GM20431 (cell line): Measurements from ENCODE around the gene CHD2.

Experiments
- in situ Hi-C: fragments of 300-500 bp; cut with MseI, MboI; formaldehyde crosslinking; loops from one replicate; pipeline ENCODE4 v1.15.0; 2020; ENCODE audit warnings: low sequenced_read_pairs; ENCODE audit not compliant: unreplicated experiment

The CHD2 gene

GRCh38 chr15:92903966-92904721, 4.0 kb downstream of the CHD2 start:
- in situ Hi-C loops, result no loop called here

DNA sequence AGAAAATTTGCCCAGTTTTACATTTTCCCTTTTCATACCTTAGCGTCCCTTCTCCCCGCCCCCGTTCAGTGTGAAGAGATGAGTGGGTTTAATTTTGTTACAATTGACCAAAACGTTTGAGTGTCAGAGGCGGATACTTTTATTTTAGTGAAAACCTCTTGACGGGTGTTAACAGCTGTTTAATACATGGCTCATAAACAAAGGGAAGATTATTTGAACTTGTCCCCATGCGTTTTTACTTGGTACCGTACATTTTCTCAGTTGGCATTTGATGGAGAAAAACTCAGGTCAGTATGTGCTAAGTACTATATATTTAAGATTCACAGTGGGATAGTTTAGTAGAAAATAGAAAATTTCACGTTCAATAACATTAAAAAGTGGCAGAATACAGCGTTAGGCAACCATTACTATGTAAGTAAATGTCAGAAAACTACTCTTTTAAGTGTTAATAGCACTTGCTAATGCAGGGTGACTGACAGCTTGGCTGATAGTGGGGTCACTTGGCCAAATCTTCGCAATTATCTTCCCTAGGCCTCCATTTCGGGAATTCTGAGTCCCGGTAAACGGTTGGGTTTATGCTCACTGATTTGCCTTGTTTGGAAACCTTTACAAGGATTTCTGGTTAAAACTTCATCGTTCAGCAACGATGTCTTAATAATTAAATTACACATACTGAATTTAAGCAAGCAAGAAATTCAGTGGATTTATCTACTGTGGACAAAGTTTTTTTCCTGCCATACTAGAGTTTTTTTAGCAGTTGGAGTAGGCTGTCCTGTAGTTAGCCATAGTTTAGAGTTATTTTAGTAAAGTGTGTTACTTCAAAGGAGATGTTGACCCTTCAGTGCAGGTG, 4.8 kb downstream of the CHD2 start:
- in situ Hi-C loops, result no loop called here

DNA sequence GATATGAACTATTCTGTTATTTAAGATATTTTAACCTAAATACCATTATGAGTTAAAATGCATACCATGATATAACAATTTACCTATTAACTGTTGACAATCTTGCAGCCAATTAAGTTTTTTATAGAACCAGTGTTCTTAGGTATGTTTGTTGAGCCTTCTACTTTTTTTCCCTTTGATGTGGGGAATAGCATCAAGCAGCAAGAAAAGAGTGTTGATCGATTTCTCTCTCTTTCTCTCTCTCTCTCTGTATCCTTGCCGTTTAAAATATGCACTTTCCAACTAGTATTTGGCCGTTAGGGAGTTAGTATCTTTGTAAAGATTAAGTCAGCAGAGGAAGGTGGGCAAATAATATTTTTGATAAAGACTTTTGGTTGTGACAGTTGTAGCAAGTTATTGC, 5.9 kb downstream of the CHD2 start:
- in situ Hi-C loops, result no loop called here

DNA sequence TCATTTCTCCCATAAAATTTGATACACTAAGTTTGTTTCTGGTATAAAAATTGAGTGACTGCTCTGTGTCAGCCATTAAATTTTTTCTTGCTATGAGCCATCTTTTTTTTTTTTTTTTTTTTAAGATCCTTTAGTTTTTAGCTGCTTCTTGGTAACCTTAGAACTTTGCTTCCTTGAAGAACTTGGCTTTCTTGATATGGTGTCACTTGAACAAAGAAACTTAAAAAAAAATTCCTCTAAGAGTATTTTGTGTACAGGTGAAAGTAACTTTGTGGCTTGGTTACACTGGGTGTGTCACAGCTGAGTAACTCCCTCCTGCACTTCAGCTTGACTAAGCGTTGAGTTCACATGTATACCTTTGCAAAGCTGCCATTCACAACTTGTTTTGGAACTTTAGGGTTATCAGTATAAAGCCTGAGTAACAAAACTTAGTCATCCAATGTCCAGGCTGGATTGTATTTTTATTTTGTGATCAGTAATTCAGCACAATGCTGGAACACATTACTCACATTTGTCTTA, 6.5 kb downstream of the CHD2 start:
- in situ Hi-C loops, result no loop called here

- in situ Hi-C loops, result no loop called here
Measured at GRCh38 chr15:92907229-92907628, 7.1 kb downstream of the CHD2 start.

DNA sequence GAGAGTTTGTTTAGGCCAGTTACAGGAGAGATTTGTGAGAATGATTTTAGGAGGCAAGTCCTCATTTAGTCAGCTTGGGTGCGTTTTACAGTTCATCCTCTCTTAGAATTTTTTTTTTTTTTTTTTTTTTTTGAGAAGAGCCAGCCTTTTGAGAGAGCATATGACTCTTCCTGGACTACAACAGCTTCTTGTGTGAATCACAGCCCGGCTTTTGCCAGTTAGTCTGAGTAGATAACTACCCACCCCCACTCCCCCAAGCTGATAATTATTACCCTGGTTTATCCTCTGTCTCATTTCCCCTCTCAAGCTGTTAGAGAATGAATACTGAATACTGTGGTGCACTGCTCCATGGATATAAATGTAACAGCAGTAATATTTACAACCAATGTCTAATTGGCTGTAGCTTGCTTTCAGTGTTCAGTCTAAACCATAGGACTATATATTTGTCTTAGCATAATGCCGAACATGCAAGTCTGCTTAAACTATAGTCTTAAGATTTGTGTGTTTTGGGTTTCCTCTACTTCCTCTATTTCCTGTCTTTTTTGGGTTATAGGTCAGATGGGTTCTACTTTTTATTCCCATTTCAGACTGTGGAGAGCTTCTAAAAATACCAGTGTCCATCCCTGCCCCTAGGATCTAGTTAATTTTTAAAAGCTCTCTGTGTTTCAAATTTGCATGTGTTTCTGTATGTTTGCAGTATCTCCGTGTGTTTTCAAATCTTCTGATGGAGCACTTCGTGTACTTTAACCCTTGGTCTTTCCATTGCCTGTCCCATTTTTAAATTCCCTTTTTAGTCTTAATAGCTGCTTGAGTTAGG, 8.0 kb downstream of the CHD2 start:
- in situ Hi-C loops, result no loop called here

GRCh38 chr15:92908713-92909057, 8.6 kb downstream of the CHD2 start:
- in situ Hi-C loops, result no loop called here

DNA sequence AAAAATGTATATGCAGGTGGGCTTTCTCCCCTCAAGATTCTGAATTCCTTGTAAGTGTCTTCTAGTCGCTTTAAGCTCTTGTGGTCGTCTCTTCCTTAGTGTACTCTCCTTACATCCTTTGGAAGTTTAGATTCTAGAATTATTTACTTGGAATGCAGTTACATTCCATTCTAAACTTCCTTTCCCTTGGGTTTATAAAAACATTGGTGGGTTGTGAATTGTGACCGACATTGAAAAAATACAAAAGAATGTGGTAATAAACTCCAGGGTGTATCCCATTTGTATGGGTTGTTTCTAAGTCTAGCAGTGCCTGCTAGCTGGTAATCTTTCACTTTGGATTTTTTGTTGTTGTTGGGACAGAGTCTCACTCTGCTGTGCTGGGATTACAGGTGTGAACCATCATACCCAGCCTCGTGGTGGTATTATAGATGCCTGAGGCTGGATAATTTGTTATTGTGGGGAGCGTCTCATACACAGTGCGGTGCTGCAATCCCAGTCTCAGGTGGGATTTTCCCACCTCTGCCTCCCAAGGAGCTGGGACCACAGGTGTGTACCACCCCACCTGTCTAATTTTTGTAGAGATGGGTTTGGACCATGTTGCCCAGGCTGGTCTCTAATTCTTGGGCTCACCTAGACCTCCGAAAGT, 9.1 kb downstream of the CHD2 start:
- in situ Hi-C loops, result no loop called here

DNA sequence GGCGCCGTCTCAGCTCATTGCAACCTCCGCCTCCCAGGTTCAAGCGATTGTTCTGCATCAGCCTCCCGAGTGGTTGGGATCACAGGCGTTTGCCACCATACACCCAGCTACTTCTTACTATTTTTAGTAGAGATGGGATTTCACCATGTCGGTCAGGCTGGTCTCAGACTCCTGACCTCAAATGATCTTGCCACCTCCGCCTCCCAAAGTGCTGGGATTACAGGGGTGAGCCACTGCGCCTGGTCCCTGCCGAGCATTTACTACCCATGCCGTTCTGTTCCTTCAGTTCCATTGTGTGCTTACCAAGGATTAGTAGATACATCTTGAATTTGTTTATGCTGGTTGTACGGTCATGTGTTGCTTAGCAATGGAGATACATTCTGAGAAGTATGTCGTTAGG, 10.3 kb downstream of the CHD2 start:
- in situ Hi-C loops, result loop anchor here (10.0 kb wide), 1 partner anchor 106 kb away; no protein-coding TSS in a partner anchor

DNA sequence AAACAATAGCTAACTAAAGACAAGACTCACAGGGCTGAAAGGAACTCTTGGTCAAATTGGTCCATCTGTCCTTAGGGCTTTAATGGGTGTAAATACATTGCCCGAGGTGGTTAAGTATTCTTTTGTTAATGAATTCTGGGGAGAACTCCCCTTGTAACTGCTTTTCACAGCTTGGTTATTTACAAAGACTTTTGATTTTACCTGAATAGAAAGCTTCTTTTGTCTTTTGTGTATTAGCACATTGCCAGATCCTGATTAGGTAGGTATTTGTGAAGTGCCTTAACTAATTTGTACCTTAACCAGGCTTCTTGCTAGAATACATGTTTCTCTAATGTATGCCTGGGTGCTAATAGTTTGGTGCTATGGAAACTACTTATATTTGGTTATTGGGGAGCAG, 14.0 kb downstream of the CHD2 start:
- in situ Hi-C loops, result loop anchor here (10.0 kb wide), 1 partner anchor 109 kb away; no protein-coding TSS in a partner anchor

- in situ Hi-C loops, result loop anchor here (10.0 kb wide), 1 partner anchor 110 kb away; no protein-coding TSS in a partner anchor
Measured at GRCh38 chr15:92914768-92915221, 14.7 kb downstream of the CHD2 start.

DNA sequence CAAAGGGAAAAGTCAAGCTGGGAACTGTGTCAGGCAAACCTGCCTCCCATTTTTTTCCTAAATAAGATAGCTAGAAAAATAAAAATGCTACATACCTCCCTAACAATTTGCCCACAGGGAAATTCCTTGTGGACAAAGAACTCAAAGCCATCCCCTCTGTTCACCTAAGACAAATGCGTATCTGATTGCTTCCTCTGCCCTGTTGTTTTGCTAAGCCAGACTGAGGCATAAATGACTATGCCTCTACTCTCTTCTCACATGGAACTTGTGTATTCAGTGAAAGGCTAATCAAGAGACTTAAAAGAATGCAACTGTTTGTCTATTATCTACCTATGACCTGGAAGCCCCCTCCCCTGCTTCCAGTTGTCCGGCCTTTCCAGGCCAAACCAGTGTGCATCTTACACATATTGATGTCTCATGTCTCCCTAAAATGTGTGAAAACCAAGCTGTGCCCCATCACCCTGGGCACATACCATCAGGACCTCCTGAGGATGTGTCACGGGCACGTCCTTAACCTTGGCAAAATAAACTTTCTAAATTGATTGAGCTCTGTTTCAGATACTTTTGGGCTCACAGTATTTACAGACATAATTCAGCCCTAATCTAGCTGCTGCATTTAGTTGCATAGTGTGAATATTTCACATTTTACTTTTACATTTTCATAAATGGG, 15.8 kb downstream of the CHD2 start:
- in situ Hi-C loops, result loop anchor here (10.0 kb wide), 1 partner anchor 111 kb away; no protein-coding TSS in a partner anchor

GRCh38 chr15:92917598-92918407, 17.7 kb downstream of the CHD2 start:
- in situ Hi-C loops, result loop anchor here (10.0 kb wide), 1 partner anchor 113 kb away; no protein-coding TSS in a partner anchor

DNA sequence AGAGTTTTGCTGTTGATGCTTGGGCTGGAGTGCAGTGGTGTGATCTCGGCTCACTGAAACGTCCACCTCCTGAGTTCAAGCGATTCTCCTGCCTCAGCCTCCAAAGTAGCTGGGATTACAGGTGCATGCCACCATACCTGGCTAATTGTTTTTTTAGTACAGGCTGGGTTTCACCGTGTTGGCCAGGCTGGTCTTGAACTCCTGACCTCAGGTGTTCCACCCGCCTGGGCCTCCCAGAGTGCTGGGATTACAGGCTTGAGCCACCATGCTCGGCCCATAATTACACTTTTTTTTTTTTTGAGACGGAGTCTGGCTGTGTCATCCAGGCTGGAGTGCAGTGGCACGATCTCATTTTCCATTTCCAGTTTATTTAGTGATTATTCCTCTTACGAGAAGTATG, 18.8 kb downstream of the CHD2 start:
- in situ Hi-C loops, result loop anchor here (10.0 kb wide), 1 partner anchor 114 kb away; no protein-coding TSS in a partner anchor

DNA sequence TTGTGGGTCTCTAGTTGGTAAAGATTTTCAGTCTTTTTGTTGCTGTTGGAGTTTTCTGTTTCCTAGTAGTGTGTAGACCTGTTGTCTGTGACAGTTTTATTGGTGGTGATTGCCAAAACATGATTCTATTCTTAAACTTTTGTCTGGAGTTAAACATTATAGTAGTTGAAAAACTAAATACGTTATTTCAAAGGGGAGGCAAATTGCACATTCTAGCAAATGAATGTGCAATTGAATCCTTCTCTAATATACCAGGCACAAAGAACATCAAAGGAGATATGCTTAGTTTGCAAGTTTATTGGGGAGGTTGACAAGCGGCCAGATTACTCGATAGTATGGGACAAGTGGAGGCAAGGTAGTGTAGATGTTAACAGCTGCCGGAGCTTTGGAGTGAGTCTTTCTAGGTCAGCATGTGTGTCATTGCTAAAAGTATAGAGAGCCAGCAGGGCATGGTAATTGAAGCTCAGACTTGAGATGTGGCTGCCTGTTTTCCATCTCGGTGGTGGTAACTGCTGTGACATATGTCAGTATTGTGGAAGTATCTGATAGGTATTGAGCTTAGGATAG, 20.6 kb downstream of the CHD2 start:
- in situ Hi-C loops, result no loop called here

GRCh38 chr15:92921215-92922131, 21.3 kb downstream of the CHD2 start:
- in situ Hi-C loops, result no loop called here
